GM18951 (cell line): ENCODE measurements around the gene KPNA4.
"Not testable (repeated sequence)": the region's sequence is repeated elsewhere in the genome, so short reads cannot be mapped to it uniquely, and the experiment has no call there.

Experiments
- POLR2A ChIP-seq: IDR thresholded peaks from 4 replicates; pipeline ENCODE4 v1.6.1; 2011; ENCODE audit warnings: mild to moderate bottlenecking; ENCODE audit not compliant: insufficient read length, insufficient read depth; ENCODE audit errors: extremely low read depth
- in situ Hi-C: fragments of 300-500 bp; cut with MboI; formaldehyde crosslinking; loops from one replicate; pipeline ENCODE4 v1.12.0; 2022; ENCODE audit warnings: low sequenced_read_pairs, mixed read lengths, inconsistent platforms; ENCODE audit not compliant: unreplicated experiment

Gene KPNA4

GRCh38 chr3:160586679-160587078, 21.3 kb upstream of the KPNA4 start:
- TF ChIP-seq POLR2A: no peak
- in situ Hi-C loops: no loop called here

DNA sequence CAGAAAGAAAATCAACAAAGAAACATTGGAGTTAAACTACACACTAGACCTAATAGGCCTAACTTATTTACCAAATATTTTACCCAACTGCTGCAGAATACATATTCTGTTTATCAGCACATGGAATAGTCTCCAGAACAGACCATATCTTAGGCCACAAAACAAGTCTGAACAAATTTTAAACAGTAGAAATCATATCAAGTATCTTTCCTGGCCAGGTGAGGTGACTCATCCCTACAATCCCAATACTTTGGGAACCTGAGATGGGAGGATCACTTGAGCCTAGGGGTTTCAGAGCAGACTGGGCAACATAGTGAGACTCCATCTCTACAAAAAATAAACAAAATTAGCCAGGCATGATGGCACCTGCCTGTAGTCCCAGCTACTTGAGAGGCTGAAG, 18.1 kb upstream of the KPNA4 start:
- no peak for TF ChIP-seq POLR2A
- in situ Hi-C loops: no loop called here

DNA sequence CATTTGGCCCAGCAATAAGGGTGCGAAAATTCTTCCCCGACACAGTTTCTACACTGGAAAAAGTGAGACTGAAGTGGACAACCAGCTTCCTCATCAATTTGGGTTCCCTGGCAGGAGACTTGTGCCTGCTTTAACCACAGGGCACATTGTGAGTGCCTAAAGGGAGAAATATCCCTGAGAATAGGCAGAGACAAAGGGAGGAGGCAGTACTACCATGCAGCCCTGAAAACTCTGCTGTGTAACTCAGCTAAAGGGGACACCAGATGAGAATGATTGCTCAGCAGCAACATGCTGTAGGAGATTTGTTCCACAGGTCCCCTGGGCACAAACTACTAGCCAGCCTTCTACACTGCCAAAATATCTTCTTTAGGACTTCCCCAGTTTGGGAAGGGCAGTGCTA, 15.6 kb upstream of the KPNA4 start:
- no peak for TF ChIP-seq POLR2A
- in situ Hi-C loops: no loop called here

- TF ChIP-seq POLR2A: no peak
- in situ Hi-C loops: no loop called here
Measured at GRCh38 chr3:160577556-160578195, 12.3 kb upstream of the KPNA4 start.

DNA sequence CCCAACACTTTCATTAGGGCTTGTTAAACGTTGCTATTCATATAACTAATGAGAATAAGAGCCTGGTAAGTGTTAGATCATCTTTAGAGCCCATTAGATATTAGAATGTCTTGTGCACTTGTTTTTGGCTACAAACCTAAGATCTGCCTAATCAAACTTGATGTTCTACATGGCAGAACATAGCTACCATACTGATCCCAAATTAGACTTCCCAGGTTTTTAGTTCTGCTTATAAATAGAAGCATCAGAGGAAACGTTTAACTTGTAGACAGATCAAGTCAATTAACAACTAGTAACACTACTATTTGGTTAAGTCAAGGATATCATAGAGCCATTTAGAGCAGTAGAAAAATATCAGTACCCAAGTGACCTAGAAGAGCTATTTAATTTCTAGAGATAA, 11.7 kb upstream of the KPNA4 start:
- in situ Hi-C loops: no loop called here
- TF ChIP-seq POLR2A: no peak

- in situ Hi-C loops: no loop called here
Measured at GRCh38 chr3:160576621-160577020, 11.2 kb upstream of the KPNA4 start.

GRCh38 chr3:160575589-160575988, 10.2 kb upstream of the KPNA4 start:
- TF ChIP-seq POLR2A: no peak
- in situ Hi-C loops: no loop called here

More at GRCh38 chr3:160576621-160577020, 11.2 kb upstream of the KPNA4 start:
- TF ChIP-seq POLR2A: no peak

DNA sequence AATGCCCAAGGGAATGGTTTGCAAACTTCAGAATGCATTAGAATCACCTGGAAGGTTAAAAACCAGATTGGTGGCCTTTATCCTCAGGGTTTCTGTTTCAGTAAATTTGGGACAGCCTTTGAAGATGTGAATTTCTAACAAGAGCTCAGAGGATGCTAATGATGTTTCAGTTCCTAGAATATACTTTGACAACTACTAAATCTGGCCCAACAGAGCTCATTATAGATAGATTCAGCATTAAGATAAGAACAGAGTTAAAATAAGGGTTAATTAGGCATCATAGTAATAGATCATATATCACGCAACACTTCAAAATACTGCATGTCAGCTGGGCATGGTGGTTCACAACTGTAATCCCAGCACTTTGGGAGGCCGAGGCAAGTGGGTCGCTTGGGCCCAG, 9.3 kb upstream of the KPNA4 start:
- no peak for TF ChIP-seq POLR2A
- in situ Hi-C loops: no loop called here

DNA sequence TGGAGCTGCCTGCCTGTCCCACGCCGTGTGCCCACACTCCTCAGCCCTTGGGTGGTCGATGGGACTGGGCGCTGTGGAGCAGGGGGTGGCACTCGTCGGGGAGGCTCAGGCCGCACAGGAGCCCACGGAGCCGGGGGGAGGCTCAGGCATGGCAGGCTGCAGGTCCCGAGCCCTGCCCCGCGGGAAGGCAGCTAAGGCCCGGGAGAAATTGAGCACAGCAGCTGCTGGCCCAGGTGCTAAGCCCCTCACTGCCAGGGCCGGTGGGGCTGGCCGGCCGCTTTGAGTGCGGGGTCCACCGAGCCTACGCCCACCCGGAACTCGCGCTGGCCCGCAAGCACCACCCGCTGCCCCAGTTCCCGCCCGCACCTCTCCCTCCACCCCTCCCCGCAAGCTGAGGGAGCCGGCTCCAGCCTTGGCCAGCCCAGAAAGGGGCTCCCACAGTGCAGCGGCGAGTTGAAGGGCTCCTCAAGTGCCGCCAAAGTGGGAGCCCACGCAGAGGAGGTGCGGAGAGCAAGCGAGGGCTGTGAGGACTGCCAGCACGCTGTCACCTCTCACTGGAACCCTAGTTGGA, 8.7 kb upstream of the KPNA4 start:
- in situ Hi-C loops: not testable (repeated sequence)

GRCh38 chr3:160569894-160570652, 4.7 kb upstream of the KPNA4 start:
- no peak for TF ChIP-seq POLR2A
- in situ Hi-C loops: no loop called here

- no peak for TF ChIP-seq POLR2A
Measured at GRCh38 chr3:160568989-160569388, 3.6 kb upstream of the KPNA4 start.

GRCh38 chr3:160567774-160568173, 2.4 kb upstream of the KPNA4 start:
- no peak for TF ChIP-seq POLR2A
- in situ Hi-C loops: no loop called here

More at GRCh38 chr3:160568989-160569388, 3.6 kb upstream of the KPNA4 start:
- in situ Hi-C loops: no loop called here

GRCh38 chr3:160566499-160566898, 1.1 kb upstream of the KPNA4 start:
- in situ Hi-C loops: no loop called here
- no peak for TF ChIP-seq POLR2A

- TF ChIP-seq POLR2A: no peak
- in situ Hi-C loops: no loop called here
Measured at GRCh38 chr3:160564949-160565441, 376 bp downstream of the KPNA4 start.
